NT2/D1 (cell line): ENCODE data around the gene MCM8.

Experiments
- DNase-seq: peaks from one replicate; pipeline ENCODE4 v3.0.0-alpha.2; 2011; ENCODE audit warnings: low read depth, low spot score
- H3K27me3 ChIP-seq: 2 replicates; pipeline ENCODE4 v1.6.0; 2011; ENCODE audit warnings: mild to moderate bottlenecking; ENCODE audit not compliant: insufficient read length, insufficient read depth
- H3K36me3 ChIP-seq: 2 replicates; pipeline ENCODE4 v1.6.1; 2011; ENCODE audit warnings: mild to moderate bottlenecking, low read length, mixed read lengths; ENCODE audit not compliant: insufficient read depth, insufficient read length
- H3K4me1 ChIP-seq: 2 replicates; pipeline ENCODE4 v1.5.1; 2011; ENCODE audit not compliant: insufficient read depth, insufficient read length
- H3K4me3 ChIP-seq: 2 replicates; pipeline ENCODE4 v1.5.1; 2011; ENCODE audit warnings: low read depth; ENCODE audit not compliant: insufficient read length
- H3K9ac ChIP-seq: 2 replicates; pipeline ENCODE4 v1.6.0; 2011; ENCODE audit warnings: low read depth; ENCODE audit not compliant: insufficient read length
- H3K9me3 ChIP-seq: 2 replicates; pipeline ENCODE4 v1.5.1; 2011; ENCODE audit warnings: mild to moderate bottlenecking, low read length; ENCODE audit not compliant: insufficient read depth
- SUZ12 ChIP-seq: IDR thresholded peaks from 2 replicates; pipeline ENCODE4 v1.6.1; 2011; ENCODE audit not compliant: insufficient read length, insufficient read depth; ENCODE audit errors: extremely low read depth
- YY1 ChIP-seq: IDR thresholded peaks from 2 replicates; pipeline ENCODE4 v1.6.1; 2011; ENCODE audit not compliant: insufficient read length, insufficient read depth
- ZNF274 ChIP-seq: IDR thresholded peaks from 2 replicates; pipeline ENCODE4 v1.6.1; 2011; ENCODE audit warnings: mild to moderate bottlenecking, low read depth, low read length

Gene MCM8

GRCh38 chr20:5919626-5920544, 30.6 kb upstream of the MCM8 start:
- DNase-seq, result no peak

GRCh38 chr20:5920581-5920980, 29.9 kb upstream of the MCM8 start:
- Histone ChIP-seq H3K9me3 (no peaks in the 10 kb centered on the region), H3K4me3 (no peak overlapping the region), H3K9ac (no peak overlapping the region), H3K36me3 (no peaks in the 10 kb centered on the region), H3K4me1 (peaks cover 4% of the 10 kb centered on the region), H3K27me3 (no peaks in the 10 kb centered on the region)
- no peak for TF ChIP-seq ZNF274
- TF ChIP-seq SUZ12, result no peak
- no peak for TF ChIP-seq YY1
- no peak for DNase-seq

More at GRCh38 chr20:5919626-5920544, 30.6 kb upstream of the MCM8 start:
- Histone ChIP-seq H3K27me3 (no peaks in the 10 kb centered on the region), H3K9me3 (no peaks in the 10 kb centered on the region), H3K9ac (no peak overlapping the region), H3K4me1 (peaks cover 4% of the 10 kb centered on the region), H3K4me3 (no peak overlapping the region), H3K36me3 (no peaks in the 10 kb centered on the region)
- TF ChIP-seq SUZ12, result no peak
- TF ChIP-seq YY1, result no peak
- TF ChIP-seq ZNF274, result no peak

- no peak for TF ChIP-seq SUZ12
- TF ChIP-seq ZNF274, result no peak
- no peak for TF ChIP-seq YY1
- DNase-seq, result no peak
- H3K4me1 ChIP-seq, result peaks cover 4% of the 10 kb centered on the region
- H3K27me3 ChIP-seq, result no peaks in the 10 kb centered on the region
- H3K36me3 ChIP-seq, result no peaks in the 10 kb centered on the region
- no peak overlapping the region for H3K4me3 ChIP-seq
- H3K9ac ChIP-seq, result no peak overlapping the region
- H3K9me3 ChIP-seq, result no peaks in the 10 kb centered on the region
Observed at GRCh38 chr20:5923493-5923892, 27.0 kb upstream of the MCM8 start.

- H3K36me3 ChIP-seq, result no peaks in the 10 kb centered on the region
- H3K4me1 ChIP-seq, result no peaks in the 10 kb centered on the region
- DNase-seq, result no peak
- TF ChIP-seq SUZ12, result no peak
- no peak for TF ChIP-seq YY1
- no peak for TF ChIP-seq ZNF274
- no peak overlapping the region for H3K9ac ChIP-seq
- no peaks in the 10 kb centered on the region for H3K9me3 ChIP-seq
- no peak overlapping the region for H3K4me3 ChIP-seq
- no peaks in the 10 kb centered on the region for H3K27me3 ChIP-seq
Observed at GRCh38 chr20:5925551-5925950, 24.9 kb upstream of the MCM8 start.

GRCh38 chr20:5927749-5928462, 22.5 kb upstream of the MCM8 start:
- Histone ChIP-seq H3K36me3 (no peaks in the 10 kb centered on the region), H3K9ac (no peak overlapping the region), H3K9me3 (no peaks in the 10 kb centered on the region), H3K4me3 (no peak overlapping the region), H3K27me3 (no peaks in the 10 kb centered on the region), H3K4me1 (no peaks in the 10 kb centered on the region)
- no peak for TF ChIP-seq SUZ12
- no peak for TF ChIP-seq ZNF274
- TF ChIP-seq YY1, result no peak
- no peak for DNase-seq

GRCh38 chr20:5928836-5929715, 21.4 kb upstream of the MCM8 start:
- Histone ChIP-seq H3K4me1 (no peaks in the 10 kb centered on the region), H3K9ac (no peak overlapping the region), H3K27me3 (no peaks in the 10 kb centered on the region), H3K36me3 (no peaks in the 10 kb centered on the region), H3K4me3 (no peak overlapping the region), H3K9me3 (no peaks in the 10 kb centered on the region)
- no peak for DNase-seq
- TF ChIP-seq ZNF274 (no peak), YY1 (no peak), SUZ12 (no peak)
